H9 (cell line): ENCODE results near the gene PGM1. TPM values are rescaled to one million over a fixed set of nuclear protein-coding genes. Genes with fewer than 3 reads are reported as not detected.

Experiments used
- DNase-seq: peaks from one replicate; pipeline ENCODE4 v3.0.0-alpha.2; 2017
- H2AFZ ChIP-seq: one replicate; pipeline ENCODE4 v1.6.1; 2013; ENCODE audit warnings: mild to moderate bottlenecking, low read length, control low read depth, moderate library complexity
- H2AK5ac ChIP-seq: 2 replicates; pipeline ENCODE4 v1.6.1; 2013; ENCODE audit warnings: low read length, control low read depth, mixed read lengths; ENCODE audit not compliant: insufficient read length
- H2BK120ac ChIP-seq: one replicate; pipeline ENCODE4 v1.6.1; 2013; ENCODE audit warnings: low read depth, mild to moderate bottlenecking, low read length, control low read depth, inconsistent platforms; ENCODE audit not compliant: poor library complexity, severe bottlenecking
- H2BK12ac ChIP-seq: 2 replicates; pipeline ENCODE4 v1.6.1; 2013; ENCODE audit warnings: low read length, control low read depth, mixed read lengths, low read depth; ENCODE audit not compliant: insufficient read length
- H2BK15ac ChIP-seq: 2 replicates; pipeline ENCODE4 v1.6.1; 2013; ENCODE audit warnings: low read depth, low read length, control low read depth
- H2BK20ac ChIP-seq: one replicate; pipeline ENCODE4 v1.6.1; 2013; ENCODE audit warnings: low read depth, mild to moderate bottlenecking, low read length, control low read depth, inconsistent platforms; ENCODE audit not compliant: poor library complexity, severe bottlenecking
- H2BK5ac ChIP-seq: 2 replicates; pipeline ENCODE4 v1.6.1; 2013; ENCODE audit warnings: low read length, control low read depth, mixed read lengths; ENCODE audit not compliant: insufficient read length
- H3K14ac ChIP-seq: 2 replicates; pipeline ENCODE4 v1.6.1; 2013; ENCODE audit warnings: low read length, control low read depth; ENCODE audit not compliant: insufficient read depth
- H3K18ac ChIP-seq: 2 replicates; pipeline ENCODE4 v1.6.1; 2013; ENCODE audit warnings: low read depth, mild to moderate bottlenecking, mixed read lengths, low read length, control low read depth; ENCODE audit not compliant: insufficient read length
- H3K23ac ChIP-seq: 2 replicates; pipeline ENCODE4 v1.6.1; 2013; ENCODE audit warnings: low read length, control low read depth, mixed read lengths, low read depth; ENCODE audit not compliant: insufficient read length
- H3K23me2 ChIP-seq: 2 replicates; pipeline ENCODE4 v1.6.1; 2013; ENCODE audit warnings: low read depth, mild to moderate bottlenecking, mixed read lengths, low read length, control low read depth; ENCODE audit not compliant: insufficient read length, poor library complexity, severe bottlenecking
- H3K27ac ChIP-seq: 2 replicates; pipeline ENCODE4 v1.5.1; 2013; ENCODE audit warnings: low read length, control low read depth, mixed read lengths, low read depth; ENCODE audit not compliant: insufficient read length
- H3K27me3 ChIP-seq: 2 replicates; pipeline ENCODE4 v1.6.1; 2013; ENCODE audit warnings: low read length, control low read depth, inconsistent platforms; ENCODE audit not compliant: insufficient read depth
- H3K4ac ChIP-seq: 2 replicates; pipeline ENCODE4 v1.6.1; 2013; ENCODE audit warnings: low read depth, mild to moderate bottlenecking, control low read depth, inconsistent platforms, low read length, moderate library complexity
- H3K4me1 ChIP-seq: 2 replicates; pipeline ENCODE4 v1.6.1; 2013; ENCODE audit warnings: low read length, control low read depth, inconsistent platforms; ENCODE audit not compliant: insufficient read depth
- H3K4me2 ChIP-seq: 2 replicates; pipeline ENCODE4 v1.6.1; 2013; ENCODE audit warnings: low read length, control low read depth, mixed read lengths; ENCODE audit not compliant: insufficient read length, insufficient read depth
- H3K56ac ChIP-seq: 2 replicates; pipeline ENCODE4 v1.6.1; 2013; ENCODE audit warnings: low read depth, mild to moderate bottlenecking, mixed read lengths, low read length, control low read depth; ENCODE audit not compliant: insufficient read length
- H3K79me1 ChIP-seq: 2 replicates; pipeline ENCODE4 v1.6.1; 2013; ENCODE audit warnings: low read depth, mild to moderate bottlenecking, moderate library complexity, low read length, control low read depth, inconsistent platforms; ENCODE audit not compliant: insufficient read depth, poor library complexity, severe bottlenecking
- H3K79me2 ChIP-seq: 2 replicates; pipeline ENCODE4 v1.6.1; 2013; ENCODE audit warnings: low read length, control low read depth, inconsistent platforms; ENCODE audit not compliant: insufficient read depth
- H3K9ac ChIP-seq: 2 replicates; pipeline ENCODE4 v1.6.1; 2013; ENCODE audit warnings: low read length, control low read depth, mixed read lengths; ENCODE audit not compliant: insufficient read length; ENCODE audit errors: extremely low read depth
- H3K9me3 ChIP-seq: one replicate; pipeline ENCODE4 v1.6.1; 2013; ENCODE audit warnings: low read depth, low read length, inconsistent platforms; ENCODE audit not compliant: control insufficient read depth
- H3T11ph ChIP-seq: one replicate; pipeline ENCODE4 v1.6.1; 2013; ENCODE audit warnings: mild to moderate bottlenecking, low read length, control low read depth, inconsistent platforms
- H4K20me1 ChIP-seq: one replicate; pipeline ENCODE4 v1.6.1; 2013; ENCODE audit not compliant: control insufficient read depth, insufficient read length, insufficient read depth
- H4K5ac ChIP-seq: 2 replicates; pipeline ENCODE4 v1.6.1; 2013; ENCODE audit warnings: low read depth, mild to moderate bottlenecking, mixed read lengths, low read length, control low read depth; ENCODE audit not compliant: insufficient read length
- H4K8ac ChIP-seq: replicated peaks from 2 replicates; pipeline ENCODE4 v1.6.1; 2013; ENCODE audit warnings: low read length, control low read depth, mixed read lengths, low read depth; ENCODE audit not compliant: insufficient read length
- H4K91ac ChIP-seq: 2 replicates; pipeline ENCODE4 v1.6.1; 2013; ENCODE audit warnings: low read depth, mild to moderate bottlenecking, moderate library complexity, mixed read lengths, low read length, control low read depth; ENCODE audit not compliant: insufficient read length
- H3K27ac Mint-ChIP-seq, 3 experiments: 2 replicates in 2 of 3; 3 replicates in 1 of 3; pipeline ENCODE4 v1.8.0; 2020 to 2021; ENCODE audit warnings: mixed read lengths in 3 of 3, mild to moderate bottlenecking in 1 of 3, moderate library complexity in 1 of 3
- H3K27me3 Mint-ChIP-seq: 2 replicates; pipeline ENCODE4 v1.8.0; 2021; ENCODE audit warnings: low read depth, mild to moderate bottlenecking, moderate library complexity, mixed read lengths
- H3K36me3 Mint-ChIP-seq, 3 experiments: 2 replicates in 2 of 3; 3 replicates in 1 of 3; pipeline ENCODE4 v1.8.0; 2020 to 2021; ENCODE audit warnings: low read depth in 3 of 3, mixed read lengths in 3 of 3; ENCODE audit not compliant: insufficient read depth in 1 of 3
- H3K4me1 Mint-ChIP-seq, 2 experiments: 2 replicates each; pipeline ENCODE4 v1.8.0; 2020; ENCODE audit warnings: mixed read lengths in 2 of 2
- H3K4me3 Mint-ChIP-seq, 2 experiments: 2 replicates in 1 of 2; 3 replicates in 1 of 2; pipeline ENCODE4 v1.8.0; 2020 to 2021; ENCODE audit warnings: mild to moderate bottlenecking in 2 of 2, mixed read lengths in 2 of 2, moderate library complexity in 1 of 2
- H3K9me3 Mint-ChIP-seq, 2 experiments: 2 replicates in 1 of 2; 3 replicates in 1 of 2; pipeline ENCODE4 v1.8.0; 2020; ENCODE audit warnings: mild to moderate bottlenecking in 2 of 2, mixed read lengths in 2 of 2, moderate library complexity in 1 of 2
- CTCF ChIP-seq: fragments of 200-600 bp; sonication (generic); conservative IDR thresholded peaks from 3 replicates; pipeline ENCODE4 v1.8.0; 2021; ENCODE audit warnings: antibody characterized with exemption, mild to moderate bottlenecking
- WGBS: extraction: QIAGEN DNeasy Blood & Tissue Kit; methylation state at CpG from one replicate; pipeline ENCODE4 v1.1.7; 2013; ENCODE audit warnings: missing lambda C conversion rate, low lambda C conversion rate, mixed read lengths; ENCODE audit not compliant: insufficient read length; ENCODE audit errors: extremely low coverage; 5-methylcytosine and 5-hydroxymethylcytosine counted together
- total RNA-seq: library from RNA; stranded (reverse); gene quantifications from 2 replicates; pipeline ENCODE4 v1.2.1, GENCODE V29; 2021

PGM1 gene
- total RNA-seq, 1 experiment from 2014 or later, result 56.4 TPM

- no peak overlapping the region for H2BK12ac ChIP-seq
- no peak overlapping the region for H4K5ac ChIP-seq
- Mint-ChIP-seq H3K27ac (no peak overlapping the region), H3K4me1 (peaks cover 17 to 20% of the 10 kb centered on the region in 2 experiments), H3K27me3 (peaks cover 2% of the 10 kb centered on the region; the same call in 1 of the 2 replicates), H3K9me3 (no peaks in the 10 kb centered on the region), H3K36me3 (no peaks in the 10 kb centered on the region), H3K4me3 (no peak overlapping the region)
- H2BK20ac ChIP-seq, result no peak overlapping the region
- no peak overlapping the region for H3K9ac ChIP-seq
- H4K91ac ChIP-seq, result no peak overlapping the region
- no CpG with 5 or more reads among the region's 6 CpGs for WGBS
- peaks cover 3% of the 10 kb centered on the region; the same call in 1 of the 2 replicates for H3K4me1 ChIP-seq
- no peak overlapping the region for H3K18ac ChIP-seq
- H3K56ac ChIP-seq, result no peak overlapping the region
- H3K27me3 ChIP-seq, result no peaks in the 10 kb centered on the region; the same call in 1 of the 2 replicates
- no peak overlapping the region for H3K14ac ChIP-seq
- H3K79me2 ChIP-seq, result no peaks in the 10 kb centered on the region
- H3K79me1 ChIP-seq, result no peaks in the 10 kb centered on the region
- no peaks in the 10 kb centered on the region for H4K20me1 ChIP-seq
- H3K27ac ChIP-seq, result no peak overlapping the region
- no peak overlapping the region for H3K4ac ChIP-seq
- H3K9me3 ChIP-seq, result no peaks in the 10 kb centered on the region
- H3T11ph ChIP-seq, result no peak overlapping the region
- no peak overlapping the region for H2BK5ac ChIP-seq
- H2AK5ac ChIP-seq, result no peak overlapping the region
- H2AFZ ChIP-seq, result no peak overlapping the region
- TF ChIP-seq CTCF, result no peak
- H3K23me2 ChIP-seq, result no peaks in the 10 kb centered on the region
- no peak overlapping the region for H3K23ac ChIP-seq
- no peak overlapping the region for H2BK120ac ChIP-seq
- no peak overlapping the region for H4K8ac ChIP-seq
- H2BK15ac ChIP-seq, result no peak overlapping the region
- H3K4me2 ChIP-seq, result no peak overlapping the region
- no peak for DNase-seq
Measured at GRCh38 chr1:63705078-63705477, 111.9 kb downstream of the PGM1 start.
